ENCODE results near the gene ZC3H12C. TPM values are rescaled to one million over a fixed set of nuclear protein-coding genes. Genes with fewer than 3 reads are reported as not detected.

The ZC3H12C gene
- total RNA-seq, 2 experiments from 2014 or later, result not detected

GRCh38 chr11:110196241-110196754, 103.1 kb downstream of the ZC3H12C start:
- Histone ChIP-seq H3K4me3 (ENCODE audit: low read depth, low read length, poor library complexity, severe bottlenecking) (no peak overlapping the region), H3K36me3 (ENCODE audit: insufficient read depth, low read length) (no peaks in the 10 kb centered on the region), H2AFZ (ENCODE audit: low read length) (no peak overlapping the region), H3K27ac (ENCODE audit: low read depth, low read length, poor library complexity, severe bottlenecking) (no peak overlapping the region), H3K4me2 (ENCODE audit: low read length) (no peak overlapping the region), H3K9me2 (ENCODE audit: insufficient read depth, low read length) (no peaks in the 10 kb centered on the region), H3K9me3 (ENCODE audit: low read length) (peaks cover 9% of the 10 kb centered on the region; the same call in 1 of the 2 replicates), H4K20me1 (ENCODE audit: insufficient read depth, low read length) (no peaks in the 10 kb centered on the region), H3K79me2 (ENCODE audit: insufficient read depth, low read depth, low read length) (no peaks in the 10 kb centered on the region), H3K4me1 (ENCODE audit: insufficient read depth, low read length, poor library complexity, severe bottlenecking) (peaks cover 13% of the 10 kb centered on the region)
- no peak for DNase-seq (ENCODE audit: low spot score)
- intact Hi-C loops (cut with micrococcal nuclease; ENCODE audit: unreplicated experiment), result no loop called here
- ChIA-PET CTCF (ENCODE audit: unreplicated experiment) (no interaction called here), POLR2A (interaction anchor here (1.1 kb wide), 2 partner anchors 21 to 25 kb away, joined by 3 to 4 read pairs; no protein-coding TSS in a partner anchor)
- TF ChIP-seq EZH2phosphoT487 (IDR thresholded peaks at IDR 0.05; ENCODE audit: borderline replicate concordance, low read depth, low read length) (no peak), CTCF (conservative IDR thresholded peaks at IDR 0.05; ENCODE audit: low read length) (no peak)
- BruUV-seq (replicated peaks), result no TSS peak

GRCh38 chr11:110196884-110197420, 103.8 kb downstream of the ZC3H12C start:
- no TSS peak for BruUV-seq (replicated peaks)
- Histone ChIP-seq H3K79me2 (ENCODE audit: insufficient read depth, low read depth, low read length) (no peaks in the 10 kb centered on the region), H3K4me1 (ENCODE audit: insufficient read depth, low read length, poor library complexity, severe bottlenecking) (peaks cover 11% of the 10 kb centered on the region), H3K36me3 (ENCODE audit: insufficient read depth, low read length) (no peaks in the 10 kb centered on the region), H3K4me3 (ENCODE audit: low read depth, low read length, poor library complexity, severe bottlenecking) (no peak overlapping the region), H3K9me2 (ENCODE audit: insufficient read depth, low read length) (no peaks in the 10 kb centered on the region), H2AFZ (ENCODE audit: low read length) (no peak overlapping the region), H3K27ac (ENCODE audit: low read depth, low read length, poor library complexity, severe bottlenecking) (no peak overlapping the region), H4K20me1 (ENCODE audit: insufficient read depth, low read length) (no peaks in the 10 kb centered on the region), H3K4me2 (ENCODE audit: low read length) (no peak overlapping the region), H3K9me3 (ENCODE audit: low read length) (peaks cover 4% of the 10 kb centered on the region; the same call in 1 of the 2 replicates)
- no peak for TF ChIP-seq EZH2phosphoT487 (IDR thresholded peaks at IDR 0.05; ENCODE audit: borderline replicate concordance, low read depth, low read length)
- TF ChIP-seq CTCF (conservative IDR thresholded peaks at IDR 0.05; ENCODE audit: low read length), result no peak
- no peak for DNase-seq (ENCODE audit: low spot score)
- CTCF ChIA-PET (ENCODE audit: unreplicated experiment), result interaction anchor here (0.6 kb wide), 1 partner anchor 235 kb away, joined by 3 read pairs; no protein-coding TSS in a partner anchor
- intact Hi-C loops (cut with micrococcal nuclease; ENCODE audit: unreplicated experiment), result no loop called here
- POLR2A ChIA-PET, result interaction anchor here (1.1 kb wide), 2 partner anchors 22 to 24 kb away, joined by 3 to 4 read pairs; no protein-coding TSS in a partner anchor
